Natural killer cell (primary cell): ENCODE results near the gene NEGR1. TPM values are rescaled to one million over a fixed set of nuclear protein-coding genes. Genes with fewer than 3 reads are reported as not detected.

Experiments
- ATAC-seq, 3 donors: fragments of 150-1000 bp in 2 of 3; fragments of 200-7000 bp in 1 of 3; cut with Tn5 transposase; 1 replicate in 1 of 3; 2 replicates in 2 of 3; pipeline ENCODE4 v1.10.0; 2021; ENCODE audit warnings: mild to moderate bottlenecking in 2 of 3, moderate library complexity in 2 of 3
- DNase-seq, 2 donors: peaks; one replicate each; pipeline versions ENCODE4 v3.0.0 to v3.0.0-alpha.2; 2013 to 2021; ENCODE audit warnings: mixed read lengths in 1 of 2
- H3K27ac ChIP-seq: one replicate; pipeline ENCODE4 v1.5.1; 2013; ENCODE audit warnings: mild to moderate bottlenecking, low read length
- H3K27me3 ChIP-seq: one replicate; pipeline ENCODE4 v1.6.1; 2013; ENCODE audit warnings: low read length; ENCODE audit not compliant: control insufficient read depth, insufficient read depth
- H3K36me3 ChIP-seq: one replicate; pipeline ENCODE4 v1.6.1; 2013; ENCODE audit warnings: low read length; ENCODE audit not compliant: control insufficient read depth, insufficient read depth
- H3K4me1 ChIP-seq: one replicate; pipeline ENCODE4 v1.6.1; 2013; ENCODE audit warnings: low read length; ENCODE audit not compliant: control insufficient read depth, insufficient read depth
- H3K4me3 ChIP-seq: one replicate; pipeline ENCODE4 v1.5.1; 2013; ENCODE audit warnings: low read length
- H3K9me3 ChIP-seq: one replicate; pipeline ENCODE4 v1.6.1; 2013; ENCODE audit warnings: low read length; ENCODE audit not compliant: control insufficient read depth, insufficient read depth
- H3K27ac Mint-ChIP-seq, 2 donors: one replicate each; pipeline ENCODE4 v1.8.0; 2022; ENCODE audit warnings: mild to moderate bottlenecking in 2 of 2, mixed read lengths in 2 of 2, moderate library complexity in 1 of 2
- H3K27me3 Mint-ChIP-seq, 2 donors: one replicate each; pipeline ENCODE4 v1.8.0; 2022; ENCODE audit warnings: low read depth in 2 of 2, mixed read lengths in 2 of 2
- H3K36me3 Mint-ChIP-seq: one replicate; pipeline ENCODE4 v1.8.0; 2022; ENCODE audit warnings: mixed read lengths
- H3K4me1 Mint-ChIP-seq, 2 donors: one replicate each; pipeline ENCODE4 v1.8.0; 2022; ENCODE audit warnings: mixed read lengths in 2 of 2
- H3K4me3 Mint-ChIP-seq: one replicate; pipeline ENCODE4 v1.8.0; 2022; ENCODE audit warnings: mild to moderate bottlenecking, moderate library complexity, mixed read lengths
- H3K9me3 Mint-ChIP-seq, 2 donors: one replicate each; pipeline ENCODE4 v1.8.0; 2022; ENCODE audit warnings: mixed read lengths in 2 of 2
- WGBS: methylation state at CpG from one replicate; pipeline ENCODE4 v1.1.7; 2013; ENCODE audit warnings: missing lambda C conversion rate; ENCODE audit not compliant: insufficient coverage; 5-methylcytosine and 5-hydroxymethylcytosine counted together
- intact Hi-C: fragments of 100-400 bp; cut with micrococcal nuclease; formaldehyde crosslinking; loops from one replicate; pipeline ENCODE4 v1.14.2; 2022
- total RNA-seq, 4 donors: library from RNA; stranded (reverse); fragments of 120-200 nt in 1 of 4; gene quantifications; one replicate each; pipeline versions ENCODE4 v1.2.3 to v1.2.4, GENCODE V29; 2013 to 2022
- TF ChIP-seq, protein P1 (sequence below): fragments of 200-600 bp; IDR thresholded peaks from one replicate; pipeline ENCODE4 v1.8.0; 2022; ENCODE audit warnings: antibody characterized with exemption

Gene NEGR1
- total RNA-seq, 3 donors from 2014 or later (not counting 1 experiment from before 2014, with no cell fraction given) = 0.55 to 1.3 TPM; not detected in 1

DNA sequence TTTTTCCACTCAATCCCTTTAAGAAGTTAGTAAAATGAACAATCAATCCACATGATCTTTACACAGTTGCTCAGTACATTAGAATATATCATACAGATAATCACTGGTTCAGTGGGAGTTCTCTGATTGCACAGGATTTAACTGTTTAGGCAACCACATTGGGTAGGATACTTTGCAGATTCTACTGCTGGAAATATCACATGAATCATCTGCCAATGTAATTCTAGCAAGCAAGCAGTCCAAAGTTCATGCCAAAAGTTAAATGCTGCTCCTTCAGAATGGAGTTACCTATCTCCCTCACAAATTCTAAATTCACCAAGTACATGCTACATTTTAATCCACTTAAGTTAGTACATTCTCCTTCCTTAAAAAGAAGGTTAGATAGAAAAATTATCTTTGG lies 52.4 kb downstream of the NEGR1 start:
- no peak for ATAC-seq
- no peaks in the 10 kb centered on the region for H3K36me3 ChIP-seq
- Mint-ChIP-seq H3K36me3 (no peaks in the 10 kb centered on the region), H3K4me1 (no peaks in the 10 kb centered on the region), H3K4me3 (no peak overlapping the region), H3K27ac (no peak overlapping the region), H3K9me3 (peaks cover 3 to 14% of the 10 kb centered on the region in 2 donors), H3K27me3 (no peaks in the 10 kb centered on the region)
- intact Hi-C loops = no loop called here
- no peak overlapping the region for H3K27ac ChIP-seq
- no peaks in the 10 kb centered on the region for H3K4me1 ChIP-seq
- no peaks in the 10 kb centered on the region for H3K9me3 ChIP-seq
- TF ChIP-seq, protein P1, sequence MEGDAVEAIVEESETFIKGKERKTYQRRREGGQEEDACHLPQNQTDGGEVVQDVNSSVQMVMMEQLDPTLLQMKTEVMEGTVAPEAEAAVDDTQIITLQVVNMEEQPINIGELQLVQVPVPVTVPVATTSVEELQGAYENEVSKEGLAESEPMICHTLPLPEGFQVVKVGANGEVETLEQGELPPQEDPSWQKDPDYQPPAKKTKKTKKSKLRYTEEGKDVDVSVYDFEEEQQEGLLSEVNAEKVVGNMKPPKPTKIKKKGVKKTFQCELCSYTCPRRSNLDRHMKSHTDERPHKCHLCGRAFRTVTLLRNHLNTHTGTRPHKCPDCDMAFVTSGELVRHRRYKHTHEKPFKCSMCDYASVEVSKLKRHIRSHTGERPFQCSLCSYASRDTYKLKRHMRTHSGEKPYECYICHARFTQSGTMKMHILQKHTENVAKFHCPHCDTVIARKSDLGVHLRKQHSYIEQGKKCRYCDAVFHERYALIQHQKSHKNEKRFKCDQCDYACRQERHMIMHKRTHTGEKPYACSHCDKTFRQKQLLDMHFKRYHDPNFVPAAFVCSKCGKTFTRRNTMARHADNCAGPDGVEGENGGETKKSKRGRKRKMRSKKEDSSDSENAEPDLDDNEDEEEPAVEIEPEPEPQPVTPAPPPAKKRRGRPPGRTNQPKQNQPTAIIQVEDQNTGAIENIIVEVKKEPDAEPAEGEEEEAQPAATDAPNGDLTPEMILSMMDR = no peak
- no peaks in the 10 kb centered on the region for H3K27me3 ChIP-seq
- H3K4me3 ChIP-seq = no peak overlapping the region
- no peak for DNase-seq

DNA sequence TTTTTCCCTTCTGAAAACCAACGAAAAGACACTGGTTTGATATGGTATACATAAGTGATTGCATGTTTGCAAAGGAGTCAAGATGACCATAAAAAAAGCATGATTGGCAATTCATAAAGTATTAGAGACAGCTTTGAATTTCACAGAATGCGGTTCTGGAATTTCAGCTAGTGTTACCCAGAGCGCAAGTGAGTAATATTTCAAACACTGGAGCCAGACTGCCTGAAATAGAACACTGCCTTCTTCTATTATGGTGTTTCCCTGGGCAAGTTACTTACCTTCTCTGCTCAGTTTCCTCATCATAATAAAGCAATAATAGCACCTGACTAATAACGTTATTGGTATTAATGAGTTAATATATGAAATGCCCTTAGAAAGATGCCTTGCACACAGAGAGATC lies 54.7 kb downstream of the NEGR1 start:
- Mint-ChIP-seq H3K4me1 (no peaks in the 10 kb centered on the region), H3K36me3 (no peaks in the 10 kb centered on the region), H3K27ac (no peak overlapping the region), H3K4me3 (no peak overlapping the region), H3K27me3 (no peaks in the 10 kb centered on the region), H3K9me3 (peaks cover 3 to 4% of the 10 kb centered on the region in 2 donors)
- H3K27me3 ChIP-seq = no peaks in the 10 kb centered on the region
- no peaks in the 10 kb centered on the region for H3K9me3 ChIP-seq
- no peaks in the 10 kb centered on the region for H3K36me3 ChIP-seq
- H3K27ac ChIP-seq = no peak overlapping the region
- no peak for DNase-seq
- WGBS = 86% methylated on average over 4 of the region's 4 CpGs
- no peaks in the 10 kb centered on the region for H3K4me1 ChIP-seq
- TF ChIP-seq, protein P1 = no peak
- ATAC-seq = no peak
- intact Hi-C loops = no loop called here
- H3K4me3 ChIP-seq = no peak overlapping the region

DNA sequence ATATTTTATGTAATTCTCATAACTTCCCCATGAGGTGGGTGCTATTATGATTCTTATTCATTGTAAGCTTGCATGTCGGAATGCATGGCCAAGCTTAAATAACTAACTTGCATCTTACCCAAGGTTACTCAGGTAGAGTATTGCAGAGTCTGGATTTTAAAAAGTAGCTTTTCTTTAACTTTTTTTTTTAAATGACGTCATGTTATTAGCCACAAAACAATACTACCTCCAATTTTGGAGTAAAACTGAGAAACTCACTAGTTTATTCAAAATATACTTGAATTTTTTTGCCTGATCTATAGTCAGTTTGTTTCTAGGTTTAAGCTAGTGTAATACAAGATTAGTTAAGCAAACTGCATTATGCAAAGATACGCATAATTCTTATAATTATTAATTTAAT lies 57.8 kb downstream of the NEGR1 start:
- H3K9me3 ChIP-seq = no peaks in the 10 kb centered on the region
- 100% methylated on average over 1 of the region's 3 CpGs for WGBS
- ATAC-seq (no peak), DNase-seq (no peak)
- Mint-ChIP-seq H3K4me1 (no peaks in the 10 kb centered on the region), H3K27me3 (no peaks in the 10 kb centered on the region), H3K4me3 (no peak overlapping the region), H3K36me3 (no peaks in the 10 kb centered on the region), H3K9me3 (peaks cover 3 to 4% of the 10 kb centered on the region in 2 donors), H3K27ac (no peak overlapping the region)
- H3K4me3 ChIP-seq = no peak overlapping the region
- intact Hi-C loops = no loop called here
- TF ChIP-seq, protein P1 = no peak
- H3K4me1 ChIP-seq = no peaks in the 10 kb centered on the region
- H3K27me3 ChIP-seq = no peaks in the 10 kb centered on the region
- H3K36me3 ChIP-seq = no peaks in the 10 kb centered on the region
- H3K27ac ChIP-seq = no peak overlapping the region

DNA sequence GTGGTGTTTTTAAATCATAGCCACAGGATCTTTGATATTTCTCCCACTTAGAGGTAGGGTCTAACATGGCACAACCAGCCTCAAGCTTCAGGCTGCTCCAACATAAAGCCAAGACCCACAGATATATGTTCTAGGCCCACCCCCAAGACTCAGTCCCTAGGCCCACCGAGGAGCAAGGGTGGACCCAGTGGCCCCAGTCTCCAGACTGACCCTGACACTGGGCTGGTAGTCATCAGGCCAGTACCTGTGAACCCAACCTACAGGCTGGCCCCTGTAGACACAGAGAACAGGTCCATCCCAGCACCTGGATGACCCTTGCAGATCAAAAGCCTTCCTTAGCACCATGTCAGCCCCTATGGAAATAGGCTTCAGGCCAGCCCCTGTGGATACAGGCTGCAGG lies 60.5 kb downstream of the NEGR1 start:
- Mint-ChIP-seq H3K4me1 (no peaks in the 10 kb centered on the region), H3K27ac (no peak overlapping the region), H3K27me3 (no peaks in the 10 kb centered on the region), H3K4me3 (no peak overlapping the region), H3K36me3 (no peaks in the 10 kb centered on the region), H3K9me3 (no peaks in the 10 kb centered on the region)
- ATAC-seq (no peak), DNase-seq (peak in 1 of 2 donors; percentile 14)
- TF ChIP-seq, protein P1 = no peak
- Histone ChIP-seq H3K36me3 (no peaks in the 10 kb centered on the region), H3K9me3 (no peaks in the 10 kb centered on the region), H3K27me3 (no peaks in the 10 kb centered on the region), H3K4me3 (no peak overlapping the region), H3K27ac (no peak overlapping the region), H3K4me1 (no peaks in the 10 kb centered on the region)
- intact Hi-C loops = no loop called here
- 81% methylated on average over 1 of the region's 1 CpG for WGBS
